Endodermal cell (in vitro differentiated cells): ENCODE data around the gene LIPI. TPM values are rescaled to one million over a fixed set of nuclear protein-coding genes. Genes with fewer than 3 reads are reported as not detected.

ENCODE experiments used
- DNase-seq: peaks from one replicate; pipeline ENCODE4 v3.0.0-alpha.2; 2017
- H3K27ac ChIP-seq: 2 replicates; pipeline ENCODE4 v1.5.1; 2013; ENCODE audit warnings: mild to moderate bottlenecking, low read depth, low read length, moderate library complexity
- H3K27me3 ChIP-seq: 2 replicates; pipeline ENCODE4 v1.6.1; 2013; ENCODE audit warnings: mild to moderate bottlenecking, low read length, moderate library complexity; ENCODE audit not compliant: insufficient read depth, control insufficient read depth, poor library complexity, severe bottlenecking
- H3K36me3 ChIP-seq: 2 replicates; pipeline ENCODE4 v1.7.0; 2013; ENCODE audit warnings: mild to moderate bottlenecking, low read length, moderate library complexity; ENCODE audit not compliant: control insufficient read depth, insufficient read depth
- H3K4me1 ChIP-seq: one replicate; pipeline ENCODE4 v1.7.0; 2013; ENCODE audit warnings: low read length; ENCODE audit not compliant: control insufficient read depth, insufficient read depth
- H3K4me3 ChIP-seq: 2 replicates; pipeline ENCODE4 v1.5.1; 2013; ENCODE audit warnings: mild to moderate bottlenecking, low read length, moderate library complexity
- H3K9ac ChIP-seq: 2 replicates; pipeline ENCODE4 v1.6.1; 2013; ENCODE audit warnings: mild to moderate bottlenecking, low read length, moderate library complexity; ENCODE audit not compliant: poor library complexity, severe bottlenecking; ENCODE audit errors: extremely low read depth
- H3K9me3 ChIP-seq: 2 replicates; pipeline ENCODE4 v1.6.1; 2013; ENCODE audit warnings: mild to moderate bottlenecking, low read length, moderate library complexity; ENCODE audit not compliant: control insufficient read depth
- H3K27ac Mint-ChIP-seq: 2 replicates; pipeline ENCODE4 v1.8.0; 2020; ENCODE audit warnings: mixed read lengths
- H3K27me3 Mint-ChIP-seq: 2 replicates; pipeline ENCODE4 v1.8.0; 2021; ENCODE audit warnings: mild to moderate bottlenecking, mixed read lengths; ENCODE audit not compliant: insufficient read depth
- H3K36me3 Mint-ChIP-seq: 2 replicates; pipeline ENCODE4 v1.8.0; 2020; ENCODE audit warnings: low read depth, mixed read lengths
- H3K4me1 Mint-ChIP-seq: 2 replicates; pipeline ENCODE4 v1.8.0; 2020; ENCODE audit warnings: mixed read lengths
- H3K4me3 Mint-ChIP-seq: 2 replicates; pipeline ENCODE4 v1.8.0; 2020; ENCODE audit warnings: mild to moderate bottlenecking, moderate library complexity, mixed read lengths
- H3K9me3 Mint-ChIP-seq: 2 replicates; pipeline ENCODE4 v1.8.0; 2020; ENCODE audit warnings: mild to moderate bottlenecking, mixed read lengths
- CTCF ChIP-seq: fragments of 200-600 bp; sonication (generic); conservative IDR thresholded peaks from 2 replicates; pipeline ENCODE4 v1.5.0; 2021; ENCODE audit warnings: antibody characterized with exemption, mild to moderate bottlenecking
- WGBS, 2 experiments: methylation state at CpG; one replicate each; pipeline versions ENCODE4 v1.1.5 to v1.1.7; 2013; ENCODE audit warnings: missing lambda C conversion rate in 2 of 2, mixed read lengths in 1 of 2; ENCODE audit not compliant: insufficient coverage in 1 of 2, insufficient read length in 1 of 2; 5-methylcytosine and 5-hydroxymethylcytosine counted together
- total RNA-seq, 2 donors: library from RNA; stranded (reverse); fragmentation: NEBNext Ultra II Directional in 1 of 2; extraction: Animal tissue kit (Norgen Biotek cat#: 25700) in 1 of 2; gene quantifications; 2 replicates in 1 of 2; 3 replicates in 1 of 2; pipeline ENCODE4 v1.2.1, GENCODE V29; 2021

Gene LIPI
- total RNA-seq, 2 donors from 2014 or later = not detected

GRCh38 chr21:14124266-14124665 lies 86.5 kb downstream of the LIPI start:
- H3K27me3 Mint-ChIP-seq = no peaks in the 10 kb centered on the region
- peaks cover 73% of the 10 kb centered on the region for H3K9me3 Mint-ChIP-seq
- H3K27ac ChIP-seq = no peak overlapping the region
- no peak for DNase-seq
- no peak overlapping the region for H3K4me3 Mint-ChIP-seq
- peaks cover 12% of the 10 kb centered on the region for H3K36me3 ChIP-seq
- no peaks in the 10 kb centered on the region for H3K4me1 ChIP-seq
- H3K27me3 ChIP-seq = no peaks in the 10 kb centered on the region
- WGBS, 2 experiments = 96 to 97% methylated on average over 6 to 7 of the region's 7 CpGs
- no peak for TF ChIP-seq CTCF
- H3K4me1 Mint-ChIP-seq = peaks cover under 1% of the 10 kb centered on the region
- H3K27ac Mint-ChIP-seq = no peak overlapping the region
- peak overlapping the region; percentile 55 for H3K4me3 ChIP-seq
- H3K9ac ChIP-seq = no peak overlapping the region
- H3K9me3 ChIP-seq = peaks cover 55% of the 10 kb centered on the region
- peaks cover 19% of the 10 kb centered on the region for H3K36me3 Mint-ChIP-seq

GRCh38 chr21:14121719-14122118 lies 89.0 kb downstream of the LIPI start:
- no peak for DNase-seq
- H3K27ac Mint-ChIP-seq = no peak overlapping the region

GRCh38 chr21:14120091-14120734 lies 90.5 kb downstream of the LIPI start:
- Histone ChIP-seq H3K9ac (no peak overlapping the region), H3K36me3 (peaks cover 12% of the 10 kb centered on the region), H3K27me3 (no peaks in the 10 kb centered on the region), H3K9me3 (peaks cover 40% of the 10 kb centered on the region), H3K4me3 (no peak overlapping the region), H3K4me1 (no peaks in the 10 kb centered on the region), H3K27ac (no peak overlapping the region)
- Mint-ChIP-seq H3K27me3 (no peaks in the 10 kb centered on the region), H3K27ac (no peak overlapping the region), H3K4me1 (peaks cover 2% of the 10 kb centered on the region), H3K36me3 (peaks cover 23% of the 10 kb centered on the region), H3K4me3 (no peak overlapping the region), H3K9me3 (peaks cover 80% of the 10 kb centered on the region)
- peak; percentile 79 for TF ChIP-seq CTCF
- peak; percentile 90 for DNase-seq
- 25 to 28% methylated on average over 4 of the region's 4 CpGs for WGBS, 2 experiments

More at GRCh38 chr21:14121719-14122118, 89.0 kb downstream of the LIPI start:
- TF ChIP-seq CTCF = no peak
- Histone ChIP-seq H3K4me3 (peak overlapping the region; percentile 31), H3K9ac (no peak overlapping the region), H3K4me1 (no peaks in the 10 kb centered on the region), H3K27ac (no peak overlapping the region), H3K36me3 (peaks cover 12% of the 10 kb centered on the region), H3K27me3 (no peaks in the 10 kb centered on the region), H3K9me3 (peaks cover 49% of the 10 kb centered on the region)
- Mint-ChIP-seq H3K27me3 (no peaks in the 10 kb centered on the region), H3K36me3 (peaks cover 19% of the 10 kb centered on the region), H3K4me1 (peaks cover 2% of the 10 kb centered on the region), H3K9me3 (peaks cover 77% of the 10 kb centered on the region), H3K4me3 (no peak overlapping the region)
- WGBS, 2 experiments = 87 to 95% methylated on average over 2 to 5 of the region's 5 CpGs
